GM12864 (cell line): ENCODE data around the gene PRDM2.

Experiments
- DNase-seq: peaks from one replicate; pipeline ENCODE4 v3.0.0-alpha.2; 2011; ENCODE audit warnings: low read depth
- H3K4me3 ChIP-seq: 2 replicates; pipeline ENCODE4 v1.5.1; 2011; ENCODE audit warnings: mild to moderate bottlenecking, low read depth, low read length, control low read depth
- CTCF ChIP-seq: IDR thresholded peaks from 2 replicates; pipeline ENCODE4 v1.5.1; 2011; ENCODE audit warnings: low read depth, mild to moderate bottlenecking, moderate library complexity, low read length, control low read depth, inconsistent platforms; ENCODE audit errors: missing control alignments

The PRDM2 gene

GRCh38 chr1:13794231-13795187 lies 94.5 kb downstream of the PRDM2 start:
- TF ChIP-seq CTCF, result no peak
- no peak overlapping the region for H3K4me3 ChIP-seq
- DNase-seq, result no peak

DNA sequence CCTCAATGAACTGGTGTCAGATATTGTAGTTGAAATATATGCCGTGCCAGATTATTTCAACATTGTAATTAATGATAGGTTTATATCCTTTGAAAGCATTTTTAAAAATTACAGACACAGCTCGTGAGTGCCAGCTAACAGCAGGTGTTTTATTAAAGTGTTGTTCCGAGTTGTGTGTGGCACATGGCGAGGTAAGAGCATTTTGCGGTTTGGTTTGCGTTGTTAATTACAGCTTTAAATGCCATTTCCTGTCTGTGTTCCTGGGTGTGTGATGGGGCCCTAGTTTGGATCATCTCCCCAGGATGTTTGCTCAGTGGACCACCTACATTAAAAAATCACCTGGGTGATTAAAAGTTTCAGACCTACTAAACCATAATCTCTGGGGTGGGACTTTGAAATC lies 97.4 kb downstream of the PRDM2 start:
- H3K4me3 ChIP-seq, result no peak overlapping the region
- TF ChIP-seq CTCF, result no peak
- no peak for DNase-seq

- no peak overlapping the region for H3K4me3 ChIP-seq
- no peak for TF ChIP-seq CTCF
- no peak for DNase-seq
Observed at GRCh38 chr1:13798120-13798519, 98.1 kb downstream of the PRDM2 start.

- no peak overlapping the region for H3K4me3 ChIP-seq
- no peak for DNase-seq
- no peak for TF ChIP-seq CTCF
Observed at GRCh38 chr1:13799502-13800283, 99.7 kb downstream of the PRDM2 start.

GRCh38 chr1:13801232-13801631 lies 101.2 kb downstream of the PRDM2 start:
- TF ChIP-seq CTCF, result no peak
- DNase-seq, result no peak
- H3K4me3 ChIP-seq, result no peak overlapping the region

- DNase-seq, result no peak
- no peak for TF ChIP-seq CTCF
- no peak overlapping the region for H3K4me3 ChIP-seq
Observed at GRCh38 chr1:13801655-13802486, 101.9 kb downstream of the PRDM2 start.
